BJ (cell line): ENCODE results near the gene NME5. TPM values are rescaled to one million over a fixed set of nuclear protein-coding genes. Genes with fewer than 3 reads are reported as not detected.

ENCODE experiments used
- CTCF ChIA-PET: fragments of 350-600 bp; formaldehyde crosslinking; extraction: SDS; loops from one replicate; lab custom pipeline; 2021; ENCODE audit warnings: antibody characterized with exemption, inconsistent platforms; lab: Yijun Ruan, JAX
- POLR2A ChIA-PET: fragments of 300-600 bp; sonication (Branson Sonifier 250); formaldehyde crosslinking; extraction: SDS; loops from one replicate; lab custom pipeline; 2021; ENCODE audit warnings: antibody characterized with exemption; lab: Charles Lee
- DNase-seq: peaks from one replicate; pipeline ENCODE4 v3.0.0-alpha.2; 2011; ENCODE audit warnings: low read depth
- H3K27me3 ChIP-seq: 2 replicates; pipeline ENCODE4 v1.6.0; 2011; ENCODE audit warnings: low read length; ENCODE audit not compliant: control insufficient read depth, insufficient read depth
- H3K36me3 ChIP-seq: 2 replicates; pipeline ENCODE4 v1.5.1; 2011; ENCODE audit warnings: low read length; ENCODE audit not compliant: control insufficient read depth, insufficient read depth
- H3K4me3 ChIP-seq: 2 replicates; pipeline ENCODE4 v1.5.1; 2011; ENCODE audit warnings: low read depth, mild to moderate bottlenecking, control low read depth, low read length
- CTCF ChIP-seq: IDR thresholded peaks from 2 replicates; pipeline ENCODE4 v1.5.1; 2011; ENCODE audit warnings: low read depth, mild to moderate bottlenecking, control low read depth, inconsistent platforms, low read length, moderate library complexity; ENCODE audit not compliant: insufficient read depth
- polyA plus RNA-seq: library from polyadenylated mRNA; depleted of rRNA; stranded (reverse); fragments of >200 nt; gene quantifications from 2 replicates; pipeline ENCODE4 v1.2.3, GENCODE V29; 2011

Gene NME5
- polyA plus RNA-seq, 1 experiment: 0.31 TPM

- TF ChIP-seq CTCF: no peak
- Histone ChIP-seq H3K4me3 (no peak overlapping the region), H3K27me3 (peaks cover 7% of the 10 kb centered on the region), H3K36me3 (no peaks in the 10 kb centered on the region)
- ChIA-PET POLR2A (no interaction called here), CTCF (interaction anchor here (0.7 kb wide), 1 partner anchor 37 kb away, joined by 3 read pairs; no protein-coding TSS in a partner anchor)
- no peak for DNase-seq
These were observed 32.0 kb downstream of the NME5 start for GRCh38 chr5:138107213-138107612.

GRCh38 chr5:138105709-138106108 is 33.5 kb downstream of the NME5 start:
- Histone ChIP-seq H3K36me3 (no peaks in the 10 kb centered on the region), H3K4me3 (no peak overlapping the region), H3K27me3 (peaks cover 7% of the 10 kb centered on the region)
- ChIA-PET POLR2A (no interaction called here), CTCF (no interaction called here)
- TF ChIP-seq CTCF: no peak
- no peak for DNase-seq

- ChIA-PET CTCF (interaction anchor here (1.7 kb wide), 2 partner anchors 12 to 34 kb away, joined by 3 to 5 read pairs; no protein-coding TSS in a partner anchor), POLR2A (no interaction called here)
- no peak for DNase-seq
- Histone ChIP-seq H3K27me3 (peaks cover 7% of the 10 kb centered on the region), H3K4me3 (no peak overlapping the region), H3K36me3 (no peaks in the 10 kb centered on the region)
- TF ChIP-seq CTCF: no peak
These were observed 36.0 kb downstream of the NME5 start for GRCh38 chr5:138103319-138103637.

GRCh38 chr5:138102454-138103318 is 36.5 kb downstream of the NME5 start:
- Histone ChIP-seq H3K4me3 (no peak overlapping the region), H3K27me3 (peaks cover 7% of the 10 kb centered on the region), H3K36me3 (no peaks in the 10 kb centered on the region)
- ChIA-PET POLR2A (no interaction called here), CTCF (interaction anchor here (1.7 kb wide), 2 partner anchors 11 to 33 kb away, joined by 3 to 5 read pairs; no protein-coding TSS in a partner anchor)
- no peak for DNase-seq
- no peak for TF ChIP-seq CTCF

- Histone ChIP-seq H3K4me3 (no peak overlapping the region), H3K27me3 (peaks cover 10% of the 10 kb centered on the region), H3K36me3 (no peaks in the 10 kb centered on the region)
- ChIA-PET POLR2A (no interaction called here), CTCF (interaction anchor here (1.2 kb wide), 1 partner anchor 20 kb away, joined by 5 read pairs; no protein-coding TSS in a partner anchor)
- TF ChIP-seq CTCF: no peak
- no peak for DNase-seq
These were observed 42.0 kb downstream of the NME5 start for GRCh38 chr5:138096997-138097828.
